Parathyroid adenoma (tissue), 2 donors: ENCODE measurements around the gene EHD2.
"Not testable (repeated sequence)": the region's sequence is repeated elsewhere in the genome, so short reads cannot be mapped to it uniquely, and the experiment has no call there.

Experiments used
- H2AFZ ChIP-seq: fragments of 300-600 bp; sonication (generic); one replicate; pipeline ENCODE4 v1.7.0; 2017; ENCODE audit warnings: antibody characterized with exemption, mild to moderate bottlenecking
- H3K27ac ChIP-seq: fragments of 300-600 bp; sonication (generic); one replicate; pipeline ENCODE4 v1.7.0; 2017
- H3K27me3 ChIP-seq: fragments of 300-600 bp; sonication (generic); one replicate; pipeline ENCODE4 v1.7.0; 2017; ENCODE audit warnings: low read length; ENCODE audit not compliant: control insufficient read depth, insufficient read depth
- H3K36me3 ChIP-seq: fragments of 300-600 bp; sonication (generic); one replicate; pipeline ENCODE4 v1.7.0; 2017; ENCODE audit warnings: low read length; ENCODE audit not compliant: control insufficient read depth, insufficient read depth
- H3K4me1 ChIP-seq: fragments of 300-600 bp; sonication (generic); one replicate; pipeline ENCODE4 v1.7.0; 2017; ENCODE audit warnings: control low read depth
- H3K4me2 ChIP-seq: fragments of 300-600 bp; sonication (generic); one replicate; pipeline ENCODE4 v1.7.0; 2017; ENCODE audit warnings: low read length
- H3K4me3 ChIP-seq: fragments of 300-600 bp; sonication (generic); one replicate; pipeline ENCODE4 v1.7.0; 2017; ENCODE audit warnings: low read depth, low read length
- H3K79me2 ChIP-seq: fragments of 300-600 bp; sonication (generic); one replicate; pipeline ENCODE4 v1.7.0; 2017; ENCODE audit warnings: control low read depth
- H3K9ac ChIP-seq: fragments of 300-600 bp; sonication (generic); one replicate; pipeline ENCODE4 v1.7.0; 2017; ENCODE audit warnings: mild to moderate bottlenecking
- H3K9me3 ChIP-seq: fragments of 300-600 bp; sonication (generic); one replicate; pipeline ENCODE4 v1.7.0; 2017; ENCODE audit warnings: low read length; ENCODE audit not compliant: control insufficient read depth
- TF ChIP-seq, protein P1 (sequence below): fragments of 300-600 bp; sonication (generic); IDR thresholded peaks from one replicate; pipeline ENCODE4 v1.7.0; 2017; ENCODE audit warnings: antibody characterized with exemption, mild to moderate bottlenecking
- donor health status: primary hyperparathyroidism.

EHD2 gene

DNA sequence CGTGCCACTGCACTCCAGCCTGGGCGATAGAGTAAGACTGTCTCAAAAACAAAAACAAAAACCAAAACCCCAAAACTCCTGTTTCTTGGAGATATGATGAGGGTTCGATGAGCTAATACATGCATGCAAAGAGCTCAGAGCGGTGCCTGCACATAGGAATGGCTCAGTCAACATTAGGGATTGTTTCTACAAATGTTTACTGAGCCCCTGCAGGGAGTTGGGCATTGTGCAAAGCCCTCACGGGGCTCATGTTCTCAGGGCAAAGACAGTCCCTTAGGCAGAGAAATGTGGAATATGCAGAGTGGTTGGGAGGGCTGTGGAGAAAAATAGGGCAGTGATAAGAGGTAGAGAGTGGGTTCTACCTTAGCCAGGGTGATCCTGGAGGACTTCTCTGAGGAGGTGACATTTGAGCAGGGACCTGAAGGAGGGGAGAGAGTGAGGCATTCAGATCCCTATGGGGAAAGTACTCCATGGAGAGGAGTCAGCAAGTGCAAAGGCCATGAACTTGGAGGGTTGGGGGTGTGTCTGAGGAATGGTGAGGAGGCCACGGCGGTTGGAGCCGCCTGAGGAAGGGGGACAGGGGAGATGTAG, 1.5 kb upstream of the EHD2 start:
- H3K4me3 ChIP-seq: no peak overlapping the region
- H3K36me3 ChIP-seq: no peaks in the 10 kb centered on the region
- no peaks in the 10 kb centered on the region for H3K4me1 ChIP-seq
- no peak overlapping the region for H3K9ac ChIP-seq
- no peak overlapping the region for H3K4me2 ChIP-seq
- no peaks in the 10 kb centered on the region for H3K79me2 ChIP-seq
- TF ChIP-seq, protein P1, sequence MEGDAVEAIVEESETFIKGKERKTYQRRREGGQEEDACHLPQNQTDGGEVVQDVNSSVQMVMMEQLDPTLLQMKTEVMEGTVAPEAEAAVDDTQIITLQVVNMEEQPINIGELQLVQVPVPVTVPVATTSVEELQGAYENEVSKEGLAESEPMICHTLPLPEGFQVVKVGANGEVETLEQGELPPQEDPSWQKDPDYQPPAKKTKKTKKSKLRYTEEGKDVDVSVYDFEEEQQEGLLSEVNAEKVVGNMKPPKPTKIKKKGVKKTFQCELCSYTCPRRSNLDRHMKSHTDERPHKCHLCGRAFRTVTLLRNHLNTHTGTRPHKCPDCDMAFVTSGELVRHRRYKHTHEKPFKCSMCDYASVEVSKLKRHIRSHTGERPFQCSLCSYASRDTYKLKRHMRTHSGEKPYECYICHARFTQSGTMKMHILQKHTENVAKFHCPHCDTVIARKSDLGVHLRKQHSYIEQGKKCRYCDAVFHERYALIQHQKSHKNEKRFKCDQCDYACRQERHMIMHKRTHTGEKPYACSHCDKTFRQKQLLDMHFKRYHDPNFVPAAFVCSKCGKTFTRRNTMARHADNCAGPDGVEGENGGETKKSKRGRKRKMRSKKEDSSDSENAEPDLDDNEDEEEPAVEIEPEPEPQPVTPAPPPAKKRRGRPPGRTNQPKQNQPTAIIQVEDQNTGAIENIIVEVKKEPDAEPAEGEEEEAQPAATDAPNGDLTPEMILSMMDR: no peak
- no peak overlapping the region for H3K27ac ChIP-seq
- no peaks in the 10 kb centered on the region for H3K9me3 ChIP-seq
- no peak overlapping the region for H2AFZ ChIP-seq
- no peaks in the 10 kb centered on the region for H3K27me3 ChIP-seq

DNA sequence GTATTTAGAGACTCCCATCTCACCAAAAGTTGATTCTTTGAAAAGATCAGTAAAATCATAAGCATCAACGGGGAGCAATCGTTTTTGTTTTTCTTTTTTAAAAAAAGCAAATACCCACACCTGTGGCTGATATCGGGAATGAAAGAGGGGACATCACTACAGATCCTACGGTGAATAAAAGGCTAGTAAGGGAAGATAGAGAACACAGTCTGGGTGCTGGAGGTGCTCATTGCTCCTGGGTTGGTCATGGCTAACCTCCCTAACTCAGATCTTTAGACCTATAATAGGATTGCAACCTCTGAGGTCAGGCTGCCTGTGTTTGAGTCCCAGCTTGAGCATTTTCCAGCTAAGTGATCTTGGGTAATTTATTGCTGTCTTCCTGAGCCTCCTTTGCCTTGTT, 1.1 kb downstream of the EHD2 start:
- no peaks in the 10 kb centered on the region for H3K9me3 ChIP-seq
- H3K4me1 ChIP-seq: no peaks in the 10 kb centered on the region
- H3K4me2 ChIP-seq: no peak overlapping the region
- no peak overlapping the region for H3K27ac ChIP-seq
- TF ChIP-seq, protein P1: no peak
- no peaks in the 10 kb centered on the region for H3K79me2 ChIP-seq
- no peak overlapping the region for H2AFZ ChIP-seq
- no peaks in the 10 kb centered on the region for H3K27me3 ChIP-seq
- no peak overlapping the region for H3K9ac ChIP-seq
- H3K36me3 ChIP-seq: no peaks in the 10 kb centered on the region
- no peak overlapping the region for H3K4me3 ChIP-seq

DNA sequence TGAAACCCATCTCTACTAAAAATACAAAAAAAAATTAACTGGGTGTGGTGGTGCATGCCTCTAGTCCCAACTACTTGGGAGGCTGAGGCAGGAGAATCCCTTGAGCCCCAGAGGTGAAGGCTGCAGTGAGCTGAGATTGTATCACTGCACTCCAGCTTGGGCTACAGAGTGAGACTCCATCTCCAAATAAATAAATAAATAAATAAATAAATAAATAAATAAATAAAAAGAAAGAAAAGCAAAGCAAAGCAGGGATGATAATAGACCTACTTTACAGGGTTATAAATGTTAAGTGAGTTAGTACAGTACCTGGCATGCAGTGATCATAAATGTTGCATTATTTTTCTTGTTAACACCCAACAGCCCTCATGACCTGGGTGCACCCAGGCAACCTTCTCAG, 1.6 kb downstream of the EHD2 start:
- H3K79me2 ChIP-seq, H3K4me1 ChIP-seq, H3K4me2 ChIP-seq, H3K27ac ChIP-seq, H2AFZ ChIP-seq, H3K9ac ChIP-seq, H3K4me3 ChIP-seq, H3K27me3 ChIP-seq, H3K36me3 ChIP-seq, H3K9me3 ChIP-seq: not testable (repeated sequence)

DNA sequence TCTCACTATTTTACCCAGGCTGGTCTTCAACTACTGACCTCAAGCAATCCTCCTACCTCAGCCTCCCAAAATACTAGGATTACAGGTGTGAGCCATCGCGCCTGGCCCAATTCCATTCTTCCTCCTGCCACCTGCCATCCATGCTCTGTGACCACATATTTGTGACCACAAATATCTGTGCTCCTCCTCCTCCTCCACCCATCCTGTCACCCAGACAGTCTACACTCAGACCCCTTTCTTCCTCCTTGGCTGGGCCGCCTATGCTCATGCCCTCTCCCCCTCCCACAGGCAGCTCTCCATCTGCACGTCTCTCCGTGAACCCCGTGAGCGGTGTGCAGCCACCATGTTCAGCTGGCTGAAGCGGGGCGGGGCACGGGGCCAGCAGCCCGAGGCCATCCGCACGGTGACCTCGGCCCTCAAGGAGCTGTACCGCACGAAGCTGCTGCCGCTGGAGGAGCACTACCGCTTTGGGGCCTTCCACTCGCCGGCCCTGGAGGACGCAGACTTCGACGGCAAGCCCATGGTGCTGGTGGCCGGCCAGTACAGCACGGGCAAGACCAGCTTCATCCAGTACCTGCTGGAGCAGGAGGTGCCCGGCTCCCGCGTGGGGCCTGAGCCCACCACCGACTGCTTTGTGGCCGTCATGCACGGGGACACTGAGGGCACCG, 3.2 kb downstream of the EHD2 start:
- H3K27me3 ChIP-seq: no peaks in the 10 kb centered on the region
- TF ChIP-seq, protein P1: no peak
- no peaks in the 10 kb centered on the region for H3K9me3 ChIP-seq
- H3K4me3 ChIP-seq: no peak overlapping the region
- no peak overlapping the region for H2AFZ ChIP-seq
- no peak overlapping the region for H3K9ac ChIP-seq
- H3K36me3 ChIP-seq: no peaks in the 10 kb centered on the region
- no peak overlapping the region for H3K4me2 ChIP-seq
- no peak overlapping the region for H3K27ac ChIP-seq
- no peaks in the 10 kb centered on the region for H3K4me1 ChIP-seq
- no peaks in the 10 kb centered on the region for H3K79me2 ChIP-seq

DNA sequence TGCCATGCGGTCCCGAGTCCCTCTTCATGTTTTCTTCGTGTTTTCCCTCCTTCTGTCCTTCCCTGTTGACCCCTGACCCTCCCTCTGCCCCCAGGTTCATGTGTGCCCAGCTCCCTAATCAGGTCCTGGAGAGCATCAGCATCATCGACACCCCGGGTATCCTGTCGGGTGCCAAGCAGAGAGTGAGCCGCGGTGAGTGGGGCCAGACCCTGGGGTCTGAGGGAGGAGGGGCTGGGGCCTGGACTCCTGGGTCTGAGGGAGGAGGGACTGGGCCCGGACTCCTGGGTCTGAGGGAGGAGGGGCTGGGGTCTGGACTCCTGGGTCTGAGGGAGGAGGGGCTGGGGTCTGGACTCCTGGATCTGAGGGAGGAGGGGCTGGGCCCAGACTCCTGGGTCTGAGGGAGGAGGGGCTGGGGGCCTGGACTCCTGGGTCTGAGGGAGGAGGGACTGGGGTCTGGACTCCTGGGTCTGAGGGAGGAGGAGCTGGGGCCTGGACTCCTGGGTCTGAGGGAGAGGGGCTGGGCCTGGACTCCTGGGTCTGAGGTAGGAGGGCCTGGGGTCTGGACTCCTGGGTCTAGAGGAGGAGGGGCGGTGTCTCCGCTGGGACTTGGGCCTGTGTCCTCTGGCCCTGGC, 5.3 kb downstream of the EHD2 start:
- not testable (repeated sequence) for H3K4me2 ChIP-seq, H3K4me1 ChIP-seq, H3K79me2 ChIP-seq, H3K4me3 ChIP-seq, H3K9ac ChIP-seq, H3K9me3 ChIP-seq, H2AFZ ChIP-seq, H3K27me3 ChIP-seq, H3K27ac ChIP-seq, H3K36me3 ChIP-seq
